Neural crest cell (in vitro differentiated cells): ENCODE measurements around the gene GTPBP3. TPM values are rescaled to one million over a fixed set of nuclear protein-coding genes. Genes with fewer than 3 reads are reported as not detected.

Source experiments
- DNase-seq: peaks from one replicate; pipeline ENCODE4 v3.0.0; 2021; ENCODE audit warnings: low read depth, mixed read lengths, low spot score
- H3K27ac Mint-ChIP-seq: one replicate; pipeline ENCODE4 v1.8.0; 2021; ENCODE audit warnings: mild to moderate bottlenecking, mixed read lengths; ENCODE audit not compliant: unreplicated experiment
- H3K27me3 Mint-ChIP-seq: 2 replicates; pipeline ENCODE4 v1.8.0; 2021; ENCODE audit warnings: low read depth, mild to moderate bottlenecking, mixed read lengths
- H3K36me3 Mint-ChIP-seq: 2 replicates; pipeline ENCODE4 v1.8.0; 2021; ENCODE audit warnings: low read depth, mild to moderate bottlenecking, mixed read lengths
- H3K4me1 Mint-ChIP-seq: 2 replicates; pipeline ENCODE4 v1.8.0; 2021; ENCODE audit warnings: mixed read lengths
- H3K4me3 Mint-ChIP-seq: one replicate; pipeline ENCODE4 v1.8.0; 2021; ENCODE audit warnings: mild to moderate bottlenecking, mixed read lengths
- H3K9me3 Mint-ChIP-seq: 2 replicates; pipeline ENCODE4 v1.8.0; 2021; ENCODE audit warnings: mixed read lengths
- CTCF ChIP-seq: fragments of 200-600 bp; sonication (generic); conservative IDR thresholded peaks from 2 replicates; pipeline ENCODE4 v1.5.0; 2021; ENCODE audit warnings: antibody characterized with exemption, mild to moderate bottlenecking
- total RNA-seq: library from RNA; stranded (reverse); gene quantifications from 2 replicates; pipeline ENCODE4 v1.2.1, GENCODE V29; 2021

GTPBP3 gene
- total RNA-seq, 1 donor from 2014 or later = 57.8 TPM

- H3K27me3 Mint-ChIP-seq = peaks cover 3% of the 10 kb centered on the region
- H3K4me1 Mint-ChIP-seq = peaks cover 47% of the 10 kb centered on the region
- H3K36me3 Mint-ChIP-seq = no peaks in the 10 kb centered on the region
- H3K9me3 Mint-ChIP-seq = no peaks in the 10 kb centered on the region
- peak within 1 kb of the TSS; percentile 97 for H3K4me3 Mint-ChIP-seq
- H3K27ac Mint-ChIP-seq = peak within 1 kb of the TSS; percentile 57
- peak; percentile 88 for DNase-seq
- peak; percentile 80 for TF ChIP-seq CTCF
Measured at GRCh38 chr19:17305517-17306284, 31.7 kb upstream of the GTPBP3 start, which contains the start of gene MRPL34. Gene MRPL34 (plus strand): TSS chr19:17305872. CDS start chr19:17305893, 21 bp downstream.

- Mint-ChIP-seq H3K4me3 (peak overlapping the region; percentile 97), H3K9me3 (no peaks in the 10 kb centered on the region), H3K36me3 (no peaks in the 10 kb centered on the region), H3K4me1 (peaks cover 49% of the 10 kb centered on the region), H3K27ac (no peak overlapping the region), H3K27me3 (peaks cover 3% of the 10 kb centered on the region)
- no peak for DNase-seq
- TF ChIP-seq CTCF = no peak
Measured at GRCh38 chr19:17306285-17306714, 31.1 kb upstream of the GTPBP3 start.

- Mint-ChIP-seq H3K36me3 (no peaks in the 10 kb centered on the region), H3K27ac (no peak overlapping the region), H3K9me3 (no peaks in the 10 kb centered on the region), H3K27me3 (peaks cover 3% of the 10 kb centered on the region), H3K4me1 (peaks cover 54% of the 10 kb centered on the region), H3K4me3 (peak overlapping the region; percentile 97)
- no peak for TF ChIP-seq CTCF
- no peak for DNase-seq
Measured at GRCh38 chr19:17307876-17308377, 29.4 kb upstream of the GTPBP3 start.

GRCh38 chr19:17309198-17309964 is 28.0 kb upstream of the GTPBP3 start, which contains the start of gene DDA1:
Gene DDA1 (plus strand): TSS chr19:17309563. CDS start chr19:17309655, 92 bp downstream.
- H3K27me3 Mint-ChIP-seq = peaks cover 3% of the 10 kb centered on the region

More at GRCh38 chr19:17309198-17309964, 28.0 kb upstream of the GTPBP3 start, which contains the start of gene DDA1:
- DNase-seq = peak; percentile 96
- no peaks in the 10 kb centered on the region for H3K9me3 Mint-ChIP-seq
- peaks cover 47% of the 10 kb centered on the region for H3K4me1 Mint-ChIP-seq
- no peaks in the 10 kb centered on the region for H3K36me3 Mint-ChIP-seq
- TF ChIP-seq CTCF = no peak
- H3K4me3 Mint-ChIP-seq = peak within 1 kb of the TSS; percentile 97
- H3K27ac Mint-ChIP-seq = peak within 1 kb of the TSS; percentile 73
